Ascending aorta (tissue), 2 donors: ENCODE measurements around the gene POU2AF3. TPM values are rescaled to one million over a fixed set of nuclear protein-coding genes. Genes with fewer than 3 reads are reported as not detected.

Experiments
- DNase-seq, 2 donors: peaks; one replicate each; pipeline ENCODE4 v3.0.0-alpha.2; 2019; ENCODE audit warnings: low spot score in 2 of 2
- H3K27ac ChIP-seq, 2 donors: fragments of 200-600 bp; sonication (generic); one replicate each; pipeline ENCODE4 v1.5.1; 2016 to 2017; ENCODE audit warnings: mild to moderate bottlenecking in 1 of 2
- H3K27me3 ChIP-seq: fragments of 200-600 bp; sonication (generic); one replicate; pipeline ENCODE4 v1.5.1; 2017
- H3K36me3 ChIP-seq, 2 donors: fragments of 200-600 bp; sonication (generic); one replicate each; pipeline ENCODE4 v1.5.1; 2016
- H3K4me1 ChIP-seq, 2 donors: fragments of 200-600 bp; sonication (generic); one replicate each; pipeline ENCODE4 v1.5.1; 2016 to 2017; ENCODE audit warnings: mild to moderate bottlenecking in 1 of 2
- H3K4me3 ChIP-seq, 2 donors: fragments of 200-600 bp; sonication (generic); one replicate each; pipeline ENCODE4 v1.5.1; 2016 to 2017; ENCODE audit warnings: mild to moderate bottlenecking in 1 of 2
- H3K9me3 ChIP-seq, 2 donors: fragments of 200-600 bp; sonication (generic); one replicate each; pipeline ENCODE4 v1.5.1; 2016
- CTCF ChIP-seq, 3 experiments: fragments of 200-600 bp in 2 of 3; fragments of 450-650 bp in 1 of 3; sonication (generic) in 2 of 3; IDR thresholded peaks; one replicate each; pipeline ENCODE4 v1.5.1; 2016 to 2019; ENCODE audit warnings: antibody characterized with exemption in 3 of 3, mild to moderate bottlenecking in 1 of 3, moderate library complexity in 1 of 3
- intact Hi-C: fragments of 100-400 bp; cut with DNase I; formaldehyde crosslinking; loops from one replicate; pipeline ENCODE4 v1.15.1; 2023
- total RNA-seq: library from RNA; depleted of rRNA; stranded (reverse); fragments of >200 nt; gene quantifications from one replicate; pipeline ENCODE4 v1.1.0, GENCODE V29; 2016

The POU2AF3 gene
- total RNA-seq, 1 donor from 2014 or later, result not detected

- H3K4me3 ChIP-seq, result no peak overlapping the region
- TF ChIP-seq CTCF (IDR thresholded peaks at IDR 0.05), result no peak
- no peaks in the 10 kb centered on the region for H3K27me3 ChIP-seq
- H3K4me1 ChIP-seq, result no peaks in the 10 kb centered on the region
- no peaks in the 10 kb centered on the region for H3K9me3 ChIP-seq
- no peak overlapping the region for H3K27ac ChIP-seq
- no peak for DNase-seq
- H3K36me3 ChIP-seq, result no peaks in the 10 kb centered on the region
- intact Hi-C loops, result loop anchor here (10.0 kb wide), 1 partner anchor 47 kb away; no protein-coding TSS in a partner anchor
Observed at GRCh38 chr11:111351374-111352055, 53.2 kb downstream of the POU2AF3 start.

DNA sequence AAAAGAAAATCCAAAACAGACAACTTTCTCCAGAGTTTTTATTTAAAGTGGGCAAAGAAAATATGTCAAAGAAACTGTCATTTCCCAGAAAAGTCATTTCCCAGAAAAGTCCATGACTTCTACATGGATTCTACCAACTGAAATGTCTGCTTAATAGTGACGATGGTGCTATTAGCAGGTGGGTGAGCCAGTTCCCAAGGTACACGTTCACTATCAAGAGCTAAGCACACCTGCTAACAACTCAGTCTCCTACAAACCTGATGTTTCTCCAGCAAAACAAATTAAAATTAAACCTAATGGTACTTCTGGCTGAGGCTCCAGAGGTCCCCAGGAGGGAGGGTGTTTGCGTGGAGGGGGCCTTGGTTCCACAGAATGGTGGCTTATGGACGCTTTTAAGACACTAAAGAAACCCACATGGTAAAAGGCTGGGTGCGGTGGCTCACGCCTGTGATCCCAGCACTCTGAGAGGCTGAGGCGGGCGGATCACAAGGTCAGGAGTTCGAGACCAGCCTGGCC, 53.9 kb downstream of the POU2AF3 start:
- H3K27ac ChIP-seq, result no peak overlapping the region
- no peaks in the 10 kb centered on the region for H3K9me3 ChIP-seq
- intact Hi-C loops, result loop anchor here (10.0 kb wide), 1 partner anchor 47 kb away; no protein-coding TSS in a partner anchor
- no peak for TF ChIP-seq CTCF (IDR thresholded peaks at IDR 0.05)
- no peaks in the 10 kb centered on the region for H3K4me1 ChIP-seq
- no peaks in the 10 kb centered on the region for H3K27me3 ChIP-seq
- H3K36me3 ChIP-seq, result no peaks in the 10 kb centered on the region
- H3K4me3 ChIP-seq, result no peak overlapping the region
- DNase-seq, result no peak

GRCh38 chr11:111352935-111353710, 54.8 kb downstream of the POU2AF3 start:
- DNase-seq, result no peak
- Histone ChIP-seq H3K4me3 (no peak overlapping the region), H3K4me1 (no peaks in the 10 kb centered on the region), H3K27ac (no peak overlapping the region), H3K9me3 (no peaks in the 10 kb centered on the region), H3K27me3 (no peaks in the 10 kb centered on the region), H3K36me3 (no peaks in the 10 kb centered on the region)
- no peak for TF ChIP-seq CTCF (IDR thresholded peaks at IDR 0.05)
- intact Hi-C loops, result loop anchor here (10.0 kb wide), 1 partner anchor 48 kb away; no protein-coding TSS in a partner anchor

DNA sequence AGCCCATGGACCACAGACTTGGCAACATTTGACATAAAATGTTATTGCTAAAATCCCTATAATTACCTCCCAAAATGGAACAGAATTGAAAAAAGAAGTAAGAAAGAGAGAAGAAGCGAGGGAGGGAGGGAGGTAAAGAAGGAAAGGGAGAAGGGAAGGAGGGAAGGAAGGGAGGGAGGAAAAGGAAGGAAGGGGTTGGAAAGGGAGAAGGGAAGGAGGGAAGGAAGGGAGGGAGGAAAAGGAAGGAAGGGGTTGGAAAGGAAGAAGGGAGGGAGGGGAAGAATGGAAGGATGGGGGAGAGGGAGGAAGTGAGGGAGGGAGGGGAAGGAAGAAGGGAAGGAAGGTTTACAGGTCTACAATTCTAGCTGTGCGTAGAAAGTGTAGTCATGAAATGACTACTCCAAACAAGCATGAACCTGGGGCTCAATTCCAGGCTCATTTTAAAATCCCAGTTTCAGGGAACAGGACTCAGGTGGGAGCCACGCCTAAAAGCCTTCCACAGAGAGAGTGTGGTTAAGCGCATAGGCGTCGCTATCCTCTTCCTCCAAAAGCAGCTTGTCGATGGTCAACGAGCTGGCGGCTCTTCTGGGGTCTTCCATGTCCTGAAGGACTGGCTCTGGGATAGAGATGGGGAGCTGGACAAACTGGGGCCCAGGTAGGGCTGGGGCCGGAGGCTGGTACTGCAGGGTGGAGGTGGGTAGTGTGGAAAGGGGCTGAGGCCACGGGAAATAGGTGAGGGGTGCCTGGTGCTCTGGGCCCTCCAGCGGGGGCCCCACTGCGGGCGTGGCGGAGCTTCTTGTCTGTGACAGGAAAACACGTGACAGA, 55.6 kb downstream of the POU2AF3 start:
- H3K9me3 ChIP-seq, result no peaks in the 10 kb centered on the region
- intact Hi-C loops, result loop anchor here (10.0 kb wide), 1 partner anchor 49 kb away; no protein-coding TSS in a partner anchor
- H3K4me3 ChIP-seq, result no peak overlapping the region
- DNase-seq, result no peak
- H3K27ac ChIP-seq, result no peak overlapping the region
- no peaks in the 10 kb centered on the region for H3K27me3 ChIP-seq
- TF ChIP-seq CTCF (IDR thresholded peaks at IDR 0.05), result no peak
- no peaks in the 10 kb centered on the region for H3K36me3 ChIP-seq
- no peaks in the 10 kb centered on the region for H3K4me1 ChIP-seq

DNA sequence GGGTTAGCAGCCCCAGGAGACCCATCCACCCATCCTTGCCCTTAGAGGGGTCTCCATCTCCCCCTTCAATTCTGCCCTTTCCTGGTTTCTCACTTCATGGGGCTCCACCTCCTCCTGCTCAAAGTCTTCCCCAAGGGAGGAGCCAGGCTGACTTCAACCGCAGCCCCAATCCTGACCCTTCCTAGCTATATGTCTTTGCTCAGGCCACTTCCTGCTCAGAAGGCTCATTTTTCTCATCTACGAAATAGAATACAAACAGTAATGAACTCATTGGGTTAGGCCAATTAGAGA, 56.2 kb downstream of the POU2AF3 start:
- DNase-seq, result no peak
- no peak overlapping the region for H3K27ac ChIP-seq
- H3K36me3 ChIP-seq, result no peaks in the 10 kb centered on the region
- intact Hi-C loops, result loop anchor here (10.0 kb wide), 1 partner anchor 50 kb away; no protein-coding TSS in a partner anchor
- H3K27me3 ChIP-seq, result no peaks in the 10 kb centered on the region
- H3K9me3 ChIP-seq, result no peaks in the 10 kb centered on the region
- no peaks in the 10 kb centered on the region for H3K4me1 ChIP-seq
- H3K4me3 ChIP-seq, result no peak overlapping the region
- TF ChIP-seq CTCF (IDR thresholded peaks at IDR 0.05), result no peak
